ENCODE measurements around the gene CNOT6. TPM values are rescaled to one million over a fixed set of nuclear protein-coding genes. Genes with fewer than 3 reads are reported as not detected.
"Not testable (repeated sequence)": the region's sequence is repeated elsewhere in the genome, so short reads cannot be mapped to it uniquely, and the experiment has no call there.

CNOT6 gene
- total and polyA plus RNA-seq, 4 donors: 19.4 to 34.4 (median 28.5) TPM

GRCh38 chr5:180525399-180525798, 31.2 kb downstream of the CNOT6 start:
- H3K36me3 ChIP-seq (ENCODE audit: control insufficient read depth, insufficient read depth, low read length): peaks cover 4% of the 10 kb centered on the region
- H3K27ac ChIP-seq (ENCODE audit: low read depth, low read length): no peak overlapping the region
- H3K9me3 ChIP-seq (ENCODE audit: control insufficient read depth, insufficient read depth, low read length): no peaks in the 10 kb centered on the region
- WGBS (ENCODE audit: insufficient coverage): 100% methylated on average over 2 of the region's 4 CpGs
- H3K4me1 ChIP-seq (ENCODE audit: control insufficient read depth, insufficient read depth, low read length): peaks cover 6% of the 10 kb centered on the region
- H3K27me3 ChIP-seq (ENCODE audit: control insufficient read depth, insufficient read depth, low read length): no peaks in the 10 kb centered on the region
- peak in 1 of 6 donors; percentile 70 for DNase-seq (ENCODE audit: low read depth in 4 of 6, low spot score in 6 of 6)
- no peak overlapping the region for H3K4me3 ChIP-seq (ENCODE audit: low read depth, low read length)

- WGBS (ENCODE audit: insufficient coverage): 81% methylated on average over 4 of the region's 4 CpGs
- Histone ChIP-seq H3K27ac (ENCODE audit: low read depth, low read length) (no peak overlapping the region), H3K27me3 (ENCODE audit: control insufficient read depth, insufficient read depth, low read length) (no peaks in the 10 kb centered on the region)
Observed at GRCh38 chr5:180526269-180526668, 32.1 kb downstream of the CNOT6 start.

GRCh38 chr5:180527659-180528058, 33.5 kb downstream of the CNOT6 start:
- 94% methylated on average over 9 of the region's 15 CpGs for WGBS (ENCODE audit: insufficient coverage)
- no peak overlapping the region for H3K4me3 ChIP-seq (ENCODE audit: low read depth, low read length)
- no peaks in the 10 kb centered on the region for H3K9me3 ChIP-seq (ENCODE audit: control insufficient read depth, insufficient read depth, low read length)
- no peak for DNase-seq (ENCODE audit: low read depth in 4 of 6, low spot score in 6 of 6)
- no peaks in the 10 kb centered on the region for H3K27me3 ChIP-seq (ENCODE audit: control insufficient read depth, insufficient read depth, low read length)
- peaks cover 3% of the 10 kb centered on the region for H3K4me1 ChIP-seq (ENCODE audit: control insufficient read depth, insufficient read depth, low read length)
- H3K36me3 ChIP-seq (ENCODE audit: control insufficient read depth, insufficient read depth, low read length): peaks cover 13% of the 10 kb centered on the region
- H3K27ac ChIP-seq (ENCODE audit: low read depth, low read length): no peak overlapping the region

More at GRCh38 chr5:180526269-180526668, 32.1 kb downstream of the CNOT6 start:
- H3K9me3 ChIP-seq (ENCODE audit: control insufficient read depth, insufficient read depth, low read length): no peaks in the 10 kb centered on the region
- no peak overlapping the region for H3K4me3 ChIP-seq (ENCODE audit: low read depth, low read length)
- peaks cover 6% of the 10 kb centered on the region for H3K4me1 ChIP-seq (ENCODE audit: control insufficient read depth, insufficient read depth, low read length)
- DNase-seq (ENCODE audit: low read depth in 4 of 6, low spot score in 6 of 6): no peak
- H3K36me3 ChIP-seq (ENCODE audit: control insufficient read depth, insufficient read depth, low read length): peaks cover 6% of the 10 kb centered on the region

- not testable (repeated sequence) for H3K4me1 ChIP-seq (ENCODE audit: control insufficient read depth, insufficient read depth, low read length); H3K9me3 ChIP-seq (ENCODE audit: control insufficient read depth, insufficient read depth, low read length); H3K4me3 ChIP-seq (ENCODE audit: low read depth, low read length); H3K27me3 ChIP-seq (ENCODE audit: control insufficient read depth, insufficient read depth, low read length); DNase-seq (ENCODE audit: low read depth in 4 of 6, low spot score in 6 of 6); H3K27ac ChIP-seq (ENCODE audit: low read depth, low read length)
- peaks cover 22% of the 10 kb centered on the region for H3K36me3 ChIP-seq (ENCODE audit: control insufficient read depth, insufficient read depth, low read length)
- WGBS (ENCODE audit: insufficient coverage): 92% methylated on average over 35 of the region's 43 CpGs
Observed at GRCh38 chr5:180531036-180531585, 36.9 kb downstream of the CNOT6 start.

GRCh38 chr5:180532268-180532667, 38.1 kb downstream of the CNOT6 start:
- H3K36me3 ChIP-seq (ENCODE audit: control insufficient read depth, insufficient read depth, low read length): peaks cover 26% of the 10 kb centered on the region
- no peak for DNase-seq (ENCODE audit: low read depth in 4 of 6, low spot score in 6 of 6)
- H3K9me3 ChIP-seq (ENCODE audit: control insufficient read depth, insufficient read depth, low read length): no peaks in the 10 kb centered on the region
- H3K27ac ChIP-seq (ENCODE audit: low read depth, low read length): no peak overlapping the region
- H3K27me3 ChIP-seq (ENCODE audit: control insufficient read depth, insufficient read depth, low read length): no peaks in the 10 kb centered on the region
- H3K4me3 ChIP-seq (ENCODE audit: low read depth, low read length): no peak overlapping the region
- WGBS (ENCODE audit: insufficient coverage): no CpG with 5 or more reads among the region's 1 CpG
- no peaks in the 10 kb centered on the region for H3K4me1 ChIP-seq (ENCODE audit: control insufficient read depth, insufficient read depth, low read length)

- no peaks in the 10 kb centered on the region for H3K4me1 ChIP-seq (ENCODE audit: control insufficient read depth, insufficient read depth, low read length)
- H3K4me3 ChIP-seq (ENCODE audit: low read depth, low read length): no peak overlapping the region
- no peak for DNase-seq (ENCODE audit: low read depth in 4 of 6, low spot score in 6 of 6)
- H3K9me3 ChIP-seq (ENCODE audit: control insufficient read depth, insufficient read depth, low read length): no peaks in the 10 kb centered on the region
- peaks cover 26% of the 10 kb centered on the region for H3K36me3 ChIP-seq (ENCODE audit: control insufficient read depth, insufficient read depth, low read length)
- no peaks in the 10 kb centered on the region for H3K27me3 ChIP-seq (ENCODE audit: control insufficient read depth, insufficient read depth, low read length)
- H3K27ac ChIP-seq (ENCODE audit: low read depth, low read length): no peak overlapping the region
- WGBS (ENCODE audit: insufficient coverage): no CpG with 5 or more reads among the region's 1 CpG
Observed at GRCh38 chr5:180533845-180534244, 39.7 kb downstream of the CNOT6 start.

GRCh38 chr5:180535573-180535972, 41.4 kb downstream of the CNOT6 start:
- no peak for DNase-seq (ENCODE audit: low read depth in 4 of 6, low spot score in 6 of 6)
- no peaks in the 10 kb centered on the region for H3K27me3 ChIP-seq (ENCODE audit: control insufficient read depth, insufficient read depth, low read length)
- no peaks in the 10 kb centered on the region for H3K9me3 ChIP-seq (ENCODE audit: control insufficient read depth, insufficient read depth, low read length)
- H3K27ac ChIP-seq (ENCODE audit: low read depth, low read length): no peak overlapping the region
- WGBS (ENCODE audit: insufficient coverage): no CpG with 5 or more reads among the region's 4 CpGs
- peaks cover 22% of the 10 kb centered on the region for H3K36me3 ChIP-seq (ENCODE audit: control insufficient read depth, insufficient read depth, low read length)
- no peaks in the 10 kb centered on the region for H3K4me1 ChIP-seq (ENCODE audit: control insufficient read depth, insufficient read depth, low read length)
- H3K4me3 ChIP-seq (ENCODE audit: low read depth, low read length): no peak overlapping the region

GRCh38 chr5:180540050-180540694, 46.0 kb downstream of the CNOT6 start:
- no peak overlapping the region for H3K27ac ChIP-seq (ENCODE audit: low read depth, low read length)
- H3K27me3 ChIP-seq (ENCODE audit: control insufficient read depth, insufficient read depth, low read length): no peaks in the 10 kb centered on the region
- no peak overlapping the region for H3K4me3 ChIP-seq (ENCODE audit: low read depth, low read length)
- no peaks in the 10 kb centered on the region for H3K4me1 ChIP-seq (ENCODE audit: control insufficient read depth, insufficient read depth, low read length)
- no CpG with 5 or more reads among the region's 6 CpGs for WGBS (ENCODE audit: insufficient coverage)
- H3K9me3 ChIP-seq (ENCODE audit: control insufficient read depth, insufficient read depth, low read length): no peaks in the 10 kb centered on the region
- peaks cover 16% of the 10 kb centered on the region for H3K36me3 ChIP-seq (ENCODE audit: control insufficient read depth, insufficient read depth, low read length)
- DNase-seq (ENCODE audit: low read depth in 4 of 6, low spot score in 6 of 6): no peak

GRCh38 chr5:180541710-180542109, 47.5 kb downstream of the CNOT6 start:
- no peaks in the 10 kb centered on the region for H3K27me3 ChIP-seq (ENCODE audit: control insufficient read depth, insufficient read depth, low read length)
- H3K27ac ChIP-seq (ENCODE audit: low read depth, low read length): no peak overlapping the region
- peaks cover 13% of the 10 kb centered on the region for H3K36me3 ChIP-seq (ENCODE audit: control insufficient read depth, insufficient read depth, low read length)
- DNase-seq (ENCODE audit: low read depth in 4 of 6, low spot score in 6 of 6): no peak
- no CpG with 5 or more reads among the region's 9 CpGs for WGBS (ENCODE audit: insufficient coverage)
- no peaks in the 10 kb centered on the region for H3K9me3 ChIP-seq (ENCODE audit: control insufficient read depth, insufficient read depth, low read length)
- no peaks in the 10 kb centered on the region for H3K4me1 ChIP-seq (ENCODE audit: control insufficient read depth, insufficient read depth, low read length)
- no peak overlapping the region for H3K4me3 ChIP-seq (ENCODE audit: low read depth, low read length)

GRCh38 chr5:180545248-180545647, 51.1 kb downstream of the CNOT6 start:
- H3K9me3 ChIP-seq (ENCODE audit: control insufficient read depth, insufficient read depth, low read length): no peaks in the 10 kb centered on the region
- WGBS (ENCODE audit: insufficient coverage): no CpG with 5 or more reads among the region's 3 CpGs
- H3K27ac ChIP-seq (ENCODE audit: low read depth, low read length): no peak overlapping the region
- H3K4me3 ChIP-seq (ENCODE audit: low read depth, low read length): no peak overlapping the region
- H3K27me3 ChIP-seq (ENCODE audit: control insufficient read depth, insufficient read depth, low read length): no peaks in the 10 kb centered on the region
- no peaks in the 10 kb centered on the region for H3K4me1 ChIP-seq (ENCODE audit: control insufficient read depth, insufficient read depth, low read length)
- no peak for DNase-seq (ENCODE audit: low read depth in 4 of 6, low spot score in 6 of 6)
- peaks cover 17% of the 10 kb centered on the region for H3K36me3 ChIP-seq (ENCODE audit: control insufficient read depth, insufficient read depth, low read length)
